H1 (cell line): ENCODE data around the gene NMT1. TPM values are rescaled to one million over a fixed set of nuclear protein-coding genes. Genes with fewer than 3 reads are reported as not detected.

ENCODE experiments used
- ASH2L ChIP-seq: fragments of 200-600, 300-600 bp; sonication (generic); IDR thresholded peaks from one replicate; pipeline ENCODE4 v1.7.1; 2017; ENCODE audit warnings: low read length
- BACH1 ChIP-seq: IDR thresholded peaks from 2 replicates; pipeline ENCODE4 v1.6.1; 2012; ENCODE audit warnings: low read length, improper control_type of control experiment
- CBX5 ChIP-seq: fragments of 300-800, 300-1000 bp; sonication (generic); IDR thresholded peaks from 2 replicates; pipeline ENCODE4 v1.7.1; 2016; ENCODE audit warnings: antibody characterized with exemption, low read length, low read depth
- CHD2 ChIP-seq: IDR thresholded peaks from 2 replicates; pipeline ENCODE4 v1.6.1; 2012; ENCODE audit warnings: low read length, improper control_type of control experiment
- EGR1 ChIP-seq: IDR thresholded peaks from 2 replicates; pipeline ENCODE4 v1.6.1; 2011; ENCODE audit warnings: low read depth, low read length, borderline replicate concordance
- EP300 ChIP-seq, 2 experiments: IDR thresholded peaks; 1 replicate in 1 of 2; 2 replicates in 1 of 2; pipeline ENCODE4 v1.6.1; 2011 to 2012; ENCODE audit warnings: low read depth in 2 of 2, low read length in 2 of 2, mild to moderate bottlenecking in 2 of 2, borderline replicate concordance in 1 of 2, inconsistent platforms in 1 of 2, moderate library complexity in 1 of 2
- GABPA ChIP-seq: IDR thresholded peaks from 2 replicates; pipeline ENCODE4 v1.6.1; 2011; ENCODE audit warnings: mild to moderate bottlenecking, low read length, moderate library complexity, borderline replicate concordance; ENCODE audit not compliant: insufficient read depth
- GTF2F1 ChIP-seq: IDR thresholded peaks from 2 replicates; pipeline ENCODE4 v1.6.1; 2012; ENCODE audit warnings: low read depth, low read length, improper control_type of control experiment, borderline replicate concordance
- HDAC2 ChIP-seq, 2 experiments: fragments of 300-600 bp in 1 of 2; sonication (generic) in 1 of 2; IDR thresholded peaks; 2 replicates each; pipeline ENCODE4 v1.6.1; 2011 to 2012; ENCODE audit warnings: low read depth in 2 of 2, low read length in 2 of 2, mild to moderate bottlenecking in 2 of 2, moderate library complexity in 2 of 2, borderline replicate concordance in 1 of 2, inconsistent platforms in 1 of 2
- HDAC6 ChIP-seq: IDR thresholded peaks from one replicate; pipeline ENCODE4 v1.7.1; 2012; ENCODE audit warnings: low read depth, mild to moderate bottlenecking, inconsistent platforms, low read length, moderate library complexity
- JUND ChIP-seq: IDR thresholded peaks from 2 replicates; pipeline ENCODE4 v1.6.1; 2011; ENCODE audit warnings: mild to moderate bottlenecking, improper control_type of control experiment, low read length
- KDM1A ChIP-seq: fragments of 200-600, 300-600 bp; sonication (generic); IDR thresholded peaks from 2 replicates; pipeline ENCODE4 v1.7.1; 2016; ENCODE audit warnings: mild to moderate bottlenecking, low read length, borderline replicate concordance
- NANOG ChIP-seq: IDR thresholded peaks from 2 replicates; pipeline ENCODE4 v1.6.1; 2011; ENCODE audit warnings: low read length, low read depth, mild to moderate bottlenecking, inconsistent platforms; ENCODE audit not compliant: insufficient read depth, poor library complexity, severe bottlenecking
- PHF8 ChIP-seq: fragments of 200-600 bp; sonication (generic); conservative IDR thresholded peaks from 2 replicates; pipeline ENCODE4 v1.7.1; 2012; ENCODE audit warnings: low read depth, mild to moderate bottlenecking, inconsistent platforms, low read length, moderate library complexity
- POLR2AphosphoS5 ChIP-seq: IDR thresholded peaks from 2 replicates; pipeline ENCODE4 v1.6.1; 2011; ENCODE audit warnings: low read depth, low read length
- POU5F1 ChIP-seq: IDR thresholded peaks from 2 replicates; pipeline ENCODE4 v1.6.1; 2011; ENCODE audit warnings: low read depth, mild to moderate bottlenecking, low read length, moderate library complexity
- SIRT6 ChIP-seq: IDR thresholded peaks from one replicate; pipeline ENCODE4 v1.7.1; 2012; ENCODE audit warnings: low read length, inconsistent platforms
- SP1 ChIP-seq: IDR thresholded peaks from 2 replicates; pipeline ENCODE4 v1.6.1; 2011; ENCODE audit warnings: low read depth, low read length
- TAF7 ChIP-seq: optimal IDR thresholded peaks from 2 replicates; pipeline ENCODE3; 2011; ENCODE audit warnings: low read depth, mild to moderate bottlenecking, inconsistent platforms, low read length, moderate library complexity, borderline replicate concordance
- ZNF274 ChIP-seq: IDR thresholded peaks from 2 replicates; pipeline ENCODE4 v1.7.0; 2012; ENCODE audit warnings: low read length, borderline replicate concordance; ENCODE audit errors: extremely low read depth
- polyA plus RNA-seq, 7 experiments: library from polyadenylated mRNA; depleted of rRNA in 3 of 7; stranded (reverse) in 5 of 7; unstranded in 2 of 7; fragments of >200 nt in 5 of 7; fragments of 200-250 nt in 2 of 7; gene quantifications; 1 replicate in 5 of 7; 2 replicates in 1 of 7; 4 replicates in 1 of 7; pipeline versions ENCODE4 v1.2.1 to v1.2.3, GENCODE V29; 2011 to 2013; ENCODE audit warnings: missing spikeins in 2 of 7, mixed read lengths in 2 of 7
- total RNA-seq: library from RNA; stranded (reverse); fragmentation: NEBNext Ultra II Directional; extraction: Animal tissue kit (Norgen Biotek cat#: 25700); gene quantifications from 2 replicates; pipeline ENCODE4 v1.2.1, GENCODE V29; 2021
- TF ChIP-seq, protein P1 (sequence below): IDR thresholded peaks from 2 replicates; pipeline ENCODE4 v1.6.1; 2011; ENCODE audit warnings: low read length, improper control_type of control experiment
- TF ChIP-seq, protein P2 (sequence below): IDR thresholded peaks from 2 replicates; pipeline ENCODE4 v1.6.1; 2012; ENCODE audit warnings: low read length, inconsistent platforms

The NMT1 gene
- total and polyA plus RNA-seq, 2 of the 8 experiments (the other 6 are each of a cell fraction or from before 2014, with no cell fraction given) = 42.9 to 149 TPM

DNA sequence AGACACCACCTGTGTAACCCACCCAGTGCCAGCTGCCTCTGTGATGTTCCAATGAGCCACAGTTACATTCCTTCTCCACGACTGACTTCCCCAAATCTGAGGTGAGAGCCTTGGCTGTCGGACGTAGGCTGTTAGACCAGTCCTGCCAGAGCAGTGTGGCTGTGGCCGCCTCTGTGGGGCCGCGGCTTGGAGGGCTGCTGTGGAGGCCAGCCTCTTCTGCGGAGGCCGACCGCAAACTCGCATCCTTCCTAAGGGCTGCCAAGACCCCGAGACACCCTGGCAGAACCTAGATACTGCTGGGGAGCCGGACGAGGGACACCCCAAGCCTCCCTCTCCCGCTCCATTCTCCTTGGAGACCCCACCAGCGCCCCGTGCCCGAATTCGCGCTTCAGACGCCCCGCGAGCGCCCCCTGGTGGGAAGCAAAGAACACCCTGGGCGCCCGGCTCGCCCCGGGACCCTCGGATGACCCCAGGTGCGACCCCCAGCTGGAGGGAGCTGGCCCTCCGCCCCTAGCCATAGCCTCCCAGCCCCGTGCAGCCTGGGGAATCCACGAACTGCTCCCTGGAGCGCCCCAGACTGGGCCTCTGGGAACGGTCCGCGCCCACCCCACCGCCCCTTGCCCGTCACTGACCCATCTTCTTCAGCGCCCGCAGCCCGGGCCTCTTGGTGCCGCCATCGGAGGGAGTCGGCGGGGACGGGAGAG is 70.7 kb downstream of the NMT1 start (continued):
- TF ChIP-seq BACH1 (no peak), CHD2 (no peak), CBX5 (no peak), SIRT6 (no peak), HDAC6 (no peak), NANOG (no peak), POU5F1 (no peak), GABPA (peak; percentile 40; the same call in 1 of the 2 replicates), ASH2L (peak; percentile 25), JUND (no peak), GTF2F1 (no peak), SP1 (no peak), HDAC2 (IDR thresholded peaks at IDR 0.05; ENCODE audit: borderline replicate concordance in 1 of 2, low read depth in 2 of 2, low read length in 2 of 2) (0 out of 4 replicates have a peak, but pooled peaks of 1 of the 2 experiments have one; percentile 50), EGR1 (no peak), TAF7 (no peak), KDM1A (peak; percentile 73), PHF8 (no peak; the same call in 1 of the 2 replicates), POLR2AphosphoS5 (no peak), EP300 (IDR thresholded peaks at IDR 0.05; ENCODE audit: borderline replicate concordance in 1 of 2, low read depth in 2 of 2, low read length in 2 of 2) (no peak), ZNF274 (no peak)
- TF ChIP-seq, protein P1, sequence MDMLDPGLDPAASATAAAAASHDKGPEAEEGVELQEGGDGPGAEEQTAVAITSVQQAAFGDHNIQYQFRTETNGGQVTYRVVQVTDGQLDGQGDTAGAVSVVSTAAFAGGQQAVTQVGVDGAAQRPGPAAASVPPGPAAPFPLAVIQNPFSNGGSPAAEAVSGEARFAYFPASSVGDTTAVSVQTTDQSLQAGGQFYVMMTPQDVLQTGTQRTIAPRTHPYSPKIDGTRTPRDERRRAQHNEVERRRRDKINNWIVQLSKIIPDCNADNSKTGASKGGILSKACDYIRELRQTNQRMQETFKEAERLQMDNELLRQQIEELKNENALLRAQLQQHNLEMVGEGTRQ = no peak
- TF ChIP-seq, protein P2, sequence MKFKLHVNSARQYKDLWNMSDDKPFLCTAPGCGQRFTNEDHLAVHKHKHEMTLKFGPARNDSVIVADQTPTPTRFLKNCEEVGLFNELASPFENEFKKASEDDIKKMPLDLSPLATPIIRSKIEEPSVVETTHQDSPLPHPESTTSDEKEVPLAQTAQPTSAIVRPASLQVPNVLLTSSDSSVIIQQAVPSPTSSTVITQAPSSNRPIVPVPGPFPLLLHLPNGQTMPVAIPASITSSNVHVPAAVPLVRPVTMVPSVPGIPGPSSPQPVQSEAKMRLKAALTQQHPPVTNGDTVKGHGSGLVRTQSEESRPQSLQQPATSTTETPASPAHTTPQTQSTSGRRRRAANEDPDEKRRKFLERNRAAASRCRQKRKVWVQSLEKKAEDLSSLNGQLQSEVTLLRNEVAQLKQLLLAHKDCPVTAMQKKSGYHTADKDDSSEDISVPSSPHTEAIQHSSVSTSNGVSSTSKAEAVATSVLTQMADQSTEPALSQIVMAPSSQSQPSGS = no peak
